WTC11 (cell line): Measurements from ENCODE around the gene IGFBP7. TPM values are rescaled to one million over a fixed set of nuclear protein-coding genes. Genes with fewer than 3 reads are reported as not detected.

Experiments
- ATAC-seq: fragments of 200-7000 bp; cut with Tn5 transposase; 2 replicates; pipeline ENCODE4 v1.10.0; 2021; ENCODE audit warnings: mild to moderate bottlenecking, moderate library complexity
- CTCF ChIA-PET: fragments of 300-600 bp; sonication (Branson Sonifier 250); formaldehyde crosslinking; loops from one replicate; lab custom pipeline; 2021; ENCODE audit warnings: antibody characterized with exemption; lab: Charles Lee
- POLR2A ChIA-PET: fragments of 350-600 bp; sonication (Branson Sonifier 250); formaldehyde crosslinking; loops from one replicate; lab custom pipeline; 2021; ENCODE audit warnings: antibody characterized with exemption; lab: Charles Lee
- DNase-seq: peaks from one replicate; pipeline ENCODE4 v3.0.0; 2021; ENCODE audit warnings: low spot score
- H3K27ac Mint-ChIP-seq: 2 replicates; pipeline ENCODE4 v1.8.0; 2021; ENCODE audit warnings: mixed read lengths
- H3K27me3 Mint-ChIP-seq: 2 replicates; pipeline ENCODE4 v1.8.0; 2021; ENCODE audit warnings: low read depth, mild to moderate bottlenecking, moderate library complexity, mixed read lengths
- H3K36me3 Mint-ChIP-seq: 2 replicates; pipeline ENCODE4 v1.8.0; 2021; ENCODE audit warnings: mixed read lengths
- H3K4me1 Mint-ChIP-seq: 2 replicates; pipeline ENCODE4 v1.8.0; 2022; ENCODE audit warnings: mixed read lengths
- H3K4me3 Mint-ChIP-seq: 2 replicates; pipeline ENCODE4 v1.8.0; 2021; ENCODE audit warnings: mild to moderate bottlenecking, moderate library complexity, mixed read lengths
- H3K9me3 Mint-ChIP-seq: 2 replicates; pipeline ENCODE4 v1.8.0; 2021; ENCODE audit warnings: mixed read lengths
- AR ChIP-seq: fragments of 250-450 bp; sonication (Bioruptor Pico); IDR thresholded peaks from 2 replicates; pipeline ENCODE4 v1.9.0; 2021; ENCODE audit warnings: mild to moderate bottlenecking
- CBFB ChIP-seq: sonication (generic); formaldehyde crosslinking; IDR thresholded peaks from 2 replicates; pipeline ENCODE4 v1.8.1; 2022; ENCODE audit warnings: mild to moderate bottlenecking, low read depth, missing genetic modification reagents
- CREB1 ChIP-seq: sonication (generic); formaldehyde crosslinking; IDR thresholded peaks from 2 replicates; pipeline ENCODE4 v1.8.0; 2023; ENCODE audit warnings: mild to moderate bottlenecking, missing genetic modification reagents
- CREM ChIP-seq: sonication (generic); formaldehyde crosslinking; IDR thresholded peaks from 2 replicates; pipeline ENCODE4 v1.8.1; 2022; ENCODE audit warnings: mild to moderate bottlenecking, missing genetic modification reagents, moderate library complexity
- E2F5 ChIP-seq: sonication (generic); formaldehyde crosslinking; IDR thresholded peaks from 2 replicates; pipeline ENCODE4 v1.8.1; 2022; ENCODE audit warnings: mild to moderate bottlenecking, moderate library complexity, missing genetic modification reagents
- EMX1 ChIP-seq: fragments of 250-450 bp; sonication (Bioruptor Pico); IDR thresholded peaks from 2 replicates; pipeline ENCODE4 v1.8.0; 2021; ENCODE audit warnings: mild to moderate bottlenecking
- ESRRA ChIP-seq: sonication (generic); formaldehyde crosslinking; IDR thresholded peaks from 2 replicates; pipeline ENCODE4 v1.8.1; 2022; ENCODE audit warnings: mild to moderate bottlenecking, missing genetic modification reagents, borderline replicate concordance
- FOXK1 ChIP-seq: sonication (generic); formaldehyde crosslinking; IDR thresholded peaks from 2 replicates; pipeline ENCODE4 v1.8.0; 2022; ENCODE audit warnings: mild to moderate bottlenecking, moderate library complexity, missing genetic modification reagents
- HMGA2 ChIP-seq: fragments of 250-450 bp; sonication (Bioruptor Pico); IDR thresholded peaks from 2 replicates; pipeline ENCODE4 v1.4.0; 2021; ENCODE audit warnings: mild to moderate bottlenecking, moderate library complexity
- NFYB ChIP-seq: sonication (generic); formaldehyde crosslinking; conservative IDR thresholded peaks from 2 replicates; pipeline ENCODE4 v1.8.0; 2022; ENCODE audit warnings: low read depth, missing genetic modification reagents
- NR2C2 ChIP-seq: sonication (generic); formaldehyde crosslinking; IDR thresholded peaks from 2 replicates; pipeline ENCODE4 v1.8.0; 2022; ENCODE audit warnings: mild to moderate bottlenecking, missing genetic modification reagents
- OVOL2 ChIP-seq: fragments of 250-450 bp; sonication (Bioruptor Pico); IDR thresholded peaks from 2 replicates; pipeline ENCODE4 v1.9.0; 2021; ENCODE audit warnings: mild to moderate bottlenecking, borderline replicate concordance
- SP1 ChIP-seq: sonication (generic); formaldehyde crosslinking; conservative IDR thresholded peaks from 2 replicates; pipeline ENCODE4 v1.8.1; 2022; ENCODE audit warnings: missing genetic modification reagents
- TCF7 ChIP-seq: sonication (generic); formaldehyde crosslinking; IDR thresholded peaks from 2 replicates; pipeline ENCODE4 v1.8.0; 2022; ENCODE audit warnings: mild to moderate bottlenecking, low read depth, missing genetic modification reagents, moderate library complexity
- TP53 ChIP-seq: sonication (generic); formaldehyde crosslinking; IDR thresholded peaks from 2 replicates; pipeline ENCODE4 v1.8.1; 2023; ENCODE audit warnings: mild to moderate bottlenecking, missing genetic modification reagents
- ZBTB21 ChIP-seq: sonication (generic); formaldehyde crosslinking; IDR thresholded peaks from 2 replicates; pipeline ENCODE4 v1.8.1; 2023; ENCODE audit warnings: mild to moderate bottlenecking, missing genetic modification reagents, borderline replicate concordance
- ZNF416 ChIP-seq: fragments of 250-450 bp; sonication (Bioruptor Pico); IDR thresholded peaks from 2 replicates; pipeline ENCODE4 v1.9.0; 2021; ENCODE audit warnings: mild to moderate bottlenecking, inconsistent platforms
- ZNF532 ChIP-seq: fragments of 250-450 bp; sonication (Bioruptor Pico); IDR thresholded peaks from 2 replicates; pipeline ENCODE4 v1.9.0; 2021; ENCODE audit warnings: mild to moderate bottlenecking, borderline replicate concordance
- total RNA-seq: library from RNA; stranded (reverse); gene quantifications from 3 replicates; pipeline ENCODE4 v1.2.3, GENCODE V29; 2021
- TF ChIP-seq, protein P1 (sequence below): fragments of 250-450 bp; sonication (Bioruptor Pico); IDR thresholded peaks from 2 replicates; pipeline ENCODE4 v1.9.0; 2021; ENCODE audit warnings: mild to moderate bottlenecking
- TF ChIP-seq, protein P2 (sequence below): sonication (generic); formaldehyde crosslinking; IDR thresholded peaks from 2 replicates; pipeline ENCODE4 v1.8.0; 2023; ENCODE audit warnings: missing genetic modification reagents
- TF ChIP-seq, protein P3 (sequence below): fragments of 200-600 bp; IDR thresholded peaks from 2 replicates; pipeline ENCODE4 v1.8.0; 2022; ENCODE audit warnings: antibody characterized with exemption
- TF ChIP-seq, protein P4 (sequence below): fragments of 250-450 bp; sonication (Bioruptor Pico); IDR thresholded peaks from 2 replicates; pipeline ENCODE4 v1.8.0; 2021; ENCODE audit warnings: mild to moderate bottlenecking

The IGFBP7 gene
- total RNA-seq, 1 experiment from 2014 or later: 1.4 TPM

- ChIA-PET POLR2A (no interaction called here), CTCF (no interaction called here)
- no peaks in the 10 kb centered on the region; the same call in 1 of the 2 replicates for H3K27me3 Mint-ChIP-seq
- peaks cover 9% of the 10 kb centered on the region for H3K9me3 Mint-ChIP-seq
- TF ChIP-seq CREB1 (no peak), OVOL2 (CRISPR knock-in tag) (no peak), HMGA2 (no peak), ZNF416 (CRISPR knock-in tag) (no peak), ZNF532 (no peak)
- TF ChIP-seq, protein P1, sequence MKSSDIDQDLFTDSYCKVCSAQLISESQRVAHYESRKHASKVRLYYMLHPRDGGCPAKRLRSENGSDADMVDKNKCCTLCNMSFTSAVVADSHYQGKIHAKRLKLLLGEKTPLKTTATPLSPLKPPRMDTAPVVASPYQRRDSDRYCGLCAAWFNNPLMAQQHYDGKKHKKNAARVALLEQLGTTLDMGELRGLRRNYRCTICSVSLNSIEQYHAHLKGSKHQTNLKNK: no peak
- no peak overlapping the region for H3K27ac Mint-ChIP-seq
- H3K36me3 Mint-ChIP-seq: 0 out of 2 replicates have a peak, but pooled peaks cover 5% of the 10 kb centered on the region
- DNase-seq (no peak), ATAC-seq (no peak)
- peaks cover 5% of the 10 kb centered on the region for H3K4me1 Mint-ChIP-seq
- H3K4me3 Mint-ChIP-seq: no peak overlapping the region
Observed at GRCh38 chr4:57044279-57044678, 65.9 kb downstream of the IGFBP7 start.

DNA sequence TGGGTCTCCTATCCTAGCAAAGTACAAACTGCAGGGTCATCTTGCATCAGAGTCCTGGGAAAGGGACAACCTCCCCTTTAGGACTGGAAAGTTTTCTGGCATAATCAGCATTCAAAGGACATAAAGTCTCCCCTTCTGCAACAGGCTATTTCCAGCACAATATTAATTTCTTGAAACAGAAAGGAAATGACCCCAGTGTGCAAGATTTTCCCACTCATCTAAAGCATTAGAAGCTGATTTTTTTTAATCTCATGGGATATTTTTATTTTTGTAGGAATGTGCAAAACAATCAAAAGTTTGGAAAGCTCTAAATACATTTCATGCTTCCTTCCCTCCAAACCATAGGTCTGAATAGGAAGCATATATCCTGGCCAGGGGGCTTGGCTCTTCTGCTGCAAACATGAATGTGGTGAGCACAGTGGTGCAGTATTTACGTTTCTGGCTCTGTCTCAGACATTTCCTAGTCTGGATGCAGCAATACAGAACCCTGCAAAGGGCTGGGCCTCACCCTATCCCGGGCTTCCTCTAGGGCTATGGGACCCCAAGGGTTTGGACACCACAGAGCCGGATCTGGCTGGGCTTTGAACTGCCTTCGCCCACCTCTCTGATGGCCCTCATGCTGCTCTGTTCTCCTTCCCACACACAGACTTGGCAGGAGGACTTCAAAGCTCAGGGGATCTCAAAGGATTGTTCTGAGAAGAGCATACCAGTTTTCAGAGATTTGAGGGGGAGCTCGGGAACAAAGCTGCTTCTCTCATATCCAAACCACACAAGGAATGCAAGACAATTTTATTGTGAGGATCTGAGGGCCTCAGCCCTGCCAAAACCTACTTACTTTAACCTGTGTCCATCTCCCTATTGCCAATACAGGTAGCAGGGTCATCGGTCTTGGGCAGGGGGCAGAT is 66.6 kb downstream of the IGFBP7 start:
- Mint-ChIP-seq H3K4me3 (no peak overlapping the region), H3K36me3 (0 out of 2 replicates have a peak, but pooled peaks cover 5% of the 10 kb centered on the region), H3K27me3 (no peaks in the 10 kb centered on the region; the same call in 1 of the 2 replicates), H3K4me1 (peaks cover 5% of the 10 kb centered on the region), H3K9me3 (peaks cover 9% of the 10 kb centered on the region), H3K27ac (no peak overlapping the region)
- ChIA-PET POLR2A (no interaction called here), CTCF (no interaction called here)
- DNase-seq (no peak), ATAC-seq (no peak)
- TF ChIP-seq, protein P2, sequence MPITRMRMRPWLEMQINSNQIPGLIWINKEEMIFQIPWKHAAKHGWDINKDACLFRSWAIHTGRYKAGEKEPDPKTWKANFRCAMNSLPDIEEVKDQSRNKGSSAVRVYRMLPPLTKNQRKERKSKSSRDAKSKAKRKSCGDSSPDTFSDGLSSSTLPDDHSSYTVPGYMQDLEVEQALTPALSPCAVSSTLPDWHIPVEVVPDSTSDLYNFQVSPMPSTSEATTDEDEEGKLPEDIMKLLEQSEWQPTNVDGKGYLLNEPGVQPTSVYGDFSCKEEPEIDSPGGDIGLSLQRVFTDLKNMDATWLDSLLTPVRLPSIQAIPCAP: no peak
- TF ChIP-seq HMGA2 (no peak), NR2C2 (CRISPR knock-in tag) (no peak), NFYB (CRISPR knock-in tag) (no peak), CREM (no peak), EMX1 (CRISPR knock-in tag) (no peak), E2F5 (CRISPR knock-in tag) (no peak), TCF7 (CRISPR knock-in tag) (no peak), TP53 (CRISPR knock-in tag) (no peak), ZBTB21 (CRISPR knock-in tag) (no peak), CREB1 (no peak), ESRRA (CRISPR knock-in tag) (no peak), SP1 (CRISPR knock-in tag) (no peak), AR (no peak), FOXK1 (CRISPR knock-in tag) (no peak), CBFB (no peak)
- TF ChIP-seq, protein P3, sequence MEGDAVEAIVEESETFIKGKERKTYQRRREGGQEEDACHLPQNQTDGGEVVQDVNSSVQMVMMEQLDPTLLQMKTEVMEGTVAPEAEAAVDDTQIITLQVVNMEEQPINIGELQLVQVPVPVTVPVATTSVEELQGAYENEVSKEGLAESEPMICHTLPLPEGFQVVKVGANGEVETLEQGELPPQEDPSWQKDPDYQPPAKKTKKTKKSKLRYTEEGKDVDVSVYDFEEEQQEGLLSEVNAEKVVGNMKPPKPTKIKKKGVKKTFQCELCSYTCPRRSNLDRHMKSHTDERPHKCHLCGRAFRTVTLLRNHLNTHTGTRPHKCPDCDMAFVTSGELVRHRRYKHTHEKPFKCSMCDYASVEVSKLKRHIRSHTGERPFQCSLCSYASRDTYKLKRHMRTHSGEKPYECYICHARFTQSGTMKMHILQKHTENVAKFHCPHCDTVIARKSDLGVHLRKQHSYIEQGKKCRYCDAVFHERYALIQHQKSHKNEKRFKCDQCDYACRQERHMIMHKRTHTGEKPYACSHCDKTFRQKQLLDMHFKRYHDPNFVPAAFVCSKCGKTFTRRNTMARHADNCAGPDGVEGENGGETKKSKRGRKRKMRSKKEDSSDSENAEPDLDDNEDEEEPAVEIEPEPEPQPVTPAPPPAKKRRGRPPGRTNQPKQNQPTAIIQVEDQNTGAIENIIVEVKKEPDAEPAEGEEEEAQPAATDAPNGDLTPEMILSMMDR: no peak
- TF ChIP-seq, protein P1: no peak
- TF ChIP-seq, protein P4, sequence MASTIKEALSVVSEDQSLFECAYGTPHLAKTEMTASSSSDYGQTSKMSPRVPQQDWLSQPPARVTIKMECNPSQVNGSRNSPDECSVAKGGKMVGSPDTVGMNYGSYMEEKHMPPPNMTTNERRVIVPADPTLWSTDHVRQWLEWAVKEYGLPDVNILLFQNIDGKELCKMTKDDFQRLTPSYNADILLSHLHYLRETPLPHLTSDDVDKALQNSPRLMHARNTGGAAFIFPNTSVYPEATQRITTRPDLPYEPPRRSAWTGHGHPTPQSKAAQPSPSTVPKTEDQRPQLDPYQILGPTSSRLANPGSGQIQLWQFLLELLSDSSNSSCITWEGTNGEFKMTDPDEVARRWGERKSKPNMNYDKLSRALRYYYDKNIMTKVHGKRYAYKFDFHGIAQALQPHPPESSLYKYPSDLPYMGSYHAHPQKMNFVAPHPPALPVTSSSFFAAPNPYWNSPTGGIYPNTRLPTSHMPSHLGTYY (CRISPR knock-in tag): no peak
